Measurements from ENCODE around the gene ARHGAP4.

Gene ARHGAP4

DNA sequence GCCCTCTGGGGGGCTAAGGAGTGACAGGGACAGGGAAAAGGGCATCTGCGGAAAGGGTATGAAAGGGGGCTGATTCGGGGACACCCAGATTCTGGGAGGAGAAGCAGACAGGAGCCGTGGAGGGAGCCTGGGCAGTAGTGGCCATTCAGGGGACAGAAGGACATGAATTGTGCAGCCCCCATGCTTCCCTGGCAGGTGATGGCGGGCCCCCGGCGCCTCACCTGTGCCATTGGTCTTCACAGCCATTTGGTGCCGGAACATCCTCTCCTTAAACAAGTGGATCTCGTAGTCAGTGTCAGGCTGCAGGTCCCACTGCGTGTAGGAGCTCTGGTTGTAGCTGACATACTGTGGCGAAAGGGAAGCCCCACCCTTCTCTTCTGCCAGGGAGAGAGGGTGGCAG is 62.0 kb downstream of the ARHGAP4 start:
- no peak for DNase-seq

DNA sequence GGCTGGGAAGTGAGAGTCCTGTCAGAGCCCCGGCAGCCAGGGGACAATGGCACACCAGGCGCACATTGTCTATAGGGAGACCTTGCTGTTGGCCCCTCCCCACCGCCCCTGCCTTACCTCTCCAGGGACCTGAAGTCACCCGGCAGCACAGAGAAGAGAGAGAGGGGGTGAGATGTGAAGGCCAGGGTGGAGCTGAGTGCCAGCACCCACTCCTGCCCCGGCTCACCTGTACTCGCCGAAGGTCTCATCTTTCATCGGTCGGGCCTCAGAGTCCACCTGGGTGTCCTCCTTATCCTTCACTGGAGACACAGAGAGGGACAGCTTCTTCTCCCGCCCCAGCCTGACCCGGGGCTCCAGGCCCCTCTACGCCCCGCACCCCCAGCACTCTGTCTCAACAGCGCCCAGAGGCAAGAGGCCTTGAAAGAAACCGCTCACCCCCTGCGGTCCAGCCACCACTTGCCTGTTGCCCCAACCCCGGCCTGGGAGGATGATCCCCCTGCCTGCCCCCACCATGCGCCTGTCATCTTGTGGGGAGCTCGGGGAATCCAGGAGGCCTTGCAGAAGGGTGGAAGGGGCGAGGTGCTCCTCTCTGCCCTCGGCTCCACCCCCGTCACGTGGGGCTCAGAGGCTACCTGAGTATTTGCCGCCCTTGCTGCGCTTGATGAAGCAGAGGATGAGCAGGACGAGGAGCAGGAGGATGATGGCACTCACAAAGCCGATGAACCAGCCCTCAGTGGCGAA is 62.6 kb downstream of the ARHGAP4 start:
- DNase-seq = no peak

DNA sequence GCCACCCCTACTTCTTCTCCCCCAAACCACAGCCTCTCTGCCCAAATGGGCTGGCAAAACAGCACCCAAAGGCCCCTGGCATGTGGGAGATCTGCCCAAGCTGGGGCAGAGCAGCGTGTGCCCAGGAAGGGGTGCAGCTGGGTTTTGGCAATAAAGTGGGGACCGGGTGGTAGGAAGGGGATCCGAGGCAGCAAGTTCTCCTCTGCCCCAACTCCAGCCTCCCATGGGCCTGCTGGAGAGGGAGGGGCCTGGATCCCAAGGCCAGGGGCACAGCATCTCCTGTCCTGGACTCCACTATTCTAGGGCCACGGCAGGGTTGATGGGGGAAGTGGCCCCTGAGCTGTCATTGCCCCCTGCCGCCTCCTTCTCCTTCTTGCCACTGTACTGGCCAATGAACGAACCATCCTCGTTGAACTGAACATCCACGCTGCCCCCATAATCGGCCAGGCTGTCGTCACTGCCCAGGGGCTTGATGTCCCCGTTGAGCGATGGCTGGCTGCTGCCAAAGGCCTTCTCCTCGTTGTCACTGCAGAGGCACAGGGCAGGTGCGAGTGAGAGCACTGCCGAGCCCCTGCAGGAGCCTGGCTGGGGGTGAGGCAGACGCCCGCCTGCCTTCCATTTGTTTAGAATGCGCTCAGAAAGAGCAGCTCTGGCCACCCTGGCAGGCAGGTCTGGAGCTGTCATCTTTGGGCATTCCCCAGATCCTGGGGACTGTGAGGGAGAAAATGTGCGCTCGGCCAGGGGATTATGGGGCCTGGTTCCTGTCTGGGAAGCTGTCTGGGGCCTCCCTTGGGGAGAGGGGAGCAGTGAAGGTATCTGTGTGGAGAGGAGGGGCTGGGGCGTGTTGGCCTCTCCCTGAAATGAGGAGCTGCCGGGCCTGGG is 63.5 kb downstream of the ARHGAP4 start:
- no peak for DNase-seq

DNA sequence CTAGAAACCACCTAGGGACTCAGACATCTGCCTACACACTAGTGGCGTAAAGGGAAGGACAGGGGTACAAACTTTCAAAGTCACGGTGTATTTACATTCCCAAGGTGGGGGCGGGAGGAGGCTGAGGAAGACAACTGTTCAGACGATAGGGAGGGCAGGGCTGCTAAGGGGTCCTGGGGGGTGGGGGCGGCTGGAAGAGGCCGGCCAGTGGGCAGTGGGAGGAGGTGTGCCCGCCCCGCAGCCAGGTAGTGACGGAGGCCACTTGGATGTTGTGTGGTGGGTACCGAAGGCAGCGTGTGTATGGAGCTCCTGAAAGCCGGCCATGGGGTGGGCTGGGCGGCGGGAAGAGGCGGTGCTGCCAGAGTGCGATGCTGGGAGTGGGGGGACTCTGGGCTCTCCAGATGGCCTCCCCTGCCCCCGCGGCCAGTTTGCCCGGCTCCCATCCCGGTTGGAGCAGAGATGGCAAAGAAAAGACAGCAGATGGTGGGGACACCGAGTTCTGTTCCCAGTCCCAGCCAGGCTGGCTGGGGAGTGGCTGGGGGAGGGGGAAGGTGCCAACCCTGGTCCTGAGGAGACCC is 64.2 kb downstream of the ARHGAP4 start:
- no peak for DNase-seq

DNA sequence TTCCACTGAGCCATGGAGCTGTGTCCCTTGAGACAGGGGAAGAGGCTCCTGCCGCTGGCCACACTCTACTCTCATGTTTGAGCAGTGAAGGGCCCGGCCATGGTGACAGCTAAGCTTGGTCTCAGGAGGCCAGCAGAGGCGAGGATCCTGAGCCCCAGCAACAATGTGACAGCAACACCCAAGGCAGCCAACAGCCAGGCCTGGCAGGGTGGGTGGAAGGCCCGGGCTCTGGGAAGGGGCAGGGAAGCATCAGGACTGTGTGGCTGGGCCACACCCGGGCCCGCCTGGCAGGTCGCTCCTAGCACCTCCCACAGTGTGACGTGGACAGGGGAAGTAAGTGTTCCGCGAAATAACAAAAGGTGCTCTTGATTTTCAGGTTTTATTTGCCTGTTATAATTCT is 64.9 kb downstream of the ARHGAP4 start:
- no peak for DNase-seq

All from islet precursor cell (in vitro differentiated cells).